A673 (cell line): ENCODE results near the gene FAM114A1. TPM values are rescaled to one million over a fixed set of nuclear protein-coding genes. Genes with fewer than 3 reads are reported as not detected.

Experiments used
- BruUV-seq: library from RNA; stranded (reverse); fragments of 400-500 nt; replicated peaks from 2 replicates; lab custom pipeline; 2021; lab: Mats Ljungman, UMichigan
- CTCF ChIA-PET: fragments of 300-600 bp; sonication (Branson Sonifier 250); formaldehyde crosslinking; loops from one replicate; lab custom pipeline; 2022; ENCODE audit warnings: antibody characterized with exemption; lab: Charles Lee
- POLR2A ChIA-PET: fragments of 300-600 bp; sonication (Branson Sonifier 250); formaldehyde crosslinking; loops from one replicate; lab custom pipeline; 2022; ENCODE audit warnings: antibody characterized with exemption; ENCODE audit not compliant: low non-redundant PET; lab: Charles Lee
- DNase-seq: peaks from one replicate; pipeline ENCODE4 v3.0.0-alpha.2; 2015; ENCODE audit warnings: low spot score
- H3K27ac ChIP-seq: fragments of 200-600 bp; sonication (generic); 2 replicates; pipeline ENCODE4 v1.5.1; 2016; ENCODE audit warnings: mixed run types, low read depth, mild to moderate bottlenecking, mixed read lengths, antibody characterized with exemption, low read length; ENCODE audit not compliant: poor library complexity, severe bottlenecking
- H3K27me3 ChIP-seq: fragments of 200-600 bp; sonication (generic); replicated peaks from 2 replicates; pipeline ENCODE4 v1.6.1; 2017; ENCODE audit warnings: mixed run types, low read depth, mild to moderate bottlenecking, mixed read lengths, antibody characterized with exemption, low read length; ENCODE audit not compliant: insufficient read depth, poor library complexity
- H3K36me3 ChIP-seq: fragments of 200-600 bp; sonication (generic); 2 replicates; pipeline ENCODE4 v1.6.1; 2016; ENCODE audit warnings: mixed run types, mild to moderate bottlenecking, mixed read lengths, antibody characterized with exemption, low read length; ENCODE audit not compliant: insufficient read depth, poor library complexity, severe bottlenecking
- H3K4me1 ChIP-seq: fragments of 200-600 bp; sonication (generic); 2 replicates; pipeline ENCODE4 v1.6.1; 2017; ENCODE audit warnings: mixed run types, mild to moderate bottlenecking, mixed read lengths, antibody characterized with exemption, low read length; ENCODE audit not compliant: insufficient read depth, poor library complexity, severe bottlenecking
- H3K4me3 ChIP-seq: fragments of 200-600 bp; sonication (generic); 2 replicates; pipeline ENCODE4 v1.5.1; 2016; ENCODE audit warnings: low read depth, mixed run types, mild to moderate bottlenecking, mixed read lengths, low read length; ENCODE audit not compliant: poor library complexity, severe bottlenecking
- H3K9me3 ChIP-seq: fragments of 200-600 bp; sonication (generic); 2 replicates; pipeline ENCODE4 v1.6.1; 2016; ENCODE audit warnings: mixed run types, low read depth, mild to moderate bottlenecking, mixed read lengths, antibody characterized with exemption, low read length; ENCODE audit not compliant: poor library complexity, severe bottlenecking
- EZH2 ChIP-seq: fragments of 200-600 bp; sonication (generic); IDR thresholded peaks from 2 replicates; pipeline ENCODE4 v1.6.1; 2017; ENCODE audit warnings: borderline replicate concordance, low read depth, mild to moderate bottlenecking, mixed read lengths, antibody characterized with exemption, low read length; ENCODE audit not compliant: poor library complexity, severe bottlenecking
- intact Hi-C: fragments of 100-400 bp; cut with micrococcal nuclease; formaldehyde crosslinking; loops from one replicate; pipeline ENCODE4 v1.10.0; 2022; ENCODE audit not compliant: unreplicated experiment
- total RNA-seq: library from RNA; stranded (reverse); gene quantifications from 2 replicates; pipeline ENCODE4 v1.2.3, GENCODE V29; 2021
- TF ChIP-seq, protein P1 (sequence below): fragments of 300-800, 200-600 bp; sonication (generic); conservative IDR thresholded peaks from 2 replicates; pipeline ENCODE4 v1.5.1; 2017; ENCODE audit warnings: low read depth, mild to moderate bottlenecking, antibody characterized with exemption, low read length, moderate library complexity, mixed read lengths

The FAM114A1 gene
- total RNA-seq, 1 experiment from 2014 or later, result 4.2 TPM

DNA sequence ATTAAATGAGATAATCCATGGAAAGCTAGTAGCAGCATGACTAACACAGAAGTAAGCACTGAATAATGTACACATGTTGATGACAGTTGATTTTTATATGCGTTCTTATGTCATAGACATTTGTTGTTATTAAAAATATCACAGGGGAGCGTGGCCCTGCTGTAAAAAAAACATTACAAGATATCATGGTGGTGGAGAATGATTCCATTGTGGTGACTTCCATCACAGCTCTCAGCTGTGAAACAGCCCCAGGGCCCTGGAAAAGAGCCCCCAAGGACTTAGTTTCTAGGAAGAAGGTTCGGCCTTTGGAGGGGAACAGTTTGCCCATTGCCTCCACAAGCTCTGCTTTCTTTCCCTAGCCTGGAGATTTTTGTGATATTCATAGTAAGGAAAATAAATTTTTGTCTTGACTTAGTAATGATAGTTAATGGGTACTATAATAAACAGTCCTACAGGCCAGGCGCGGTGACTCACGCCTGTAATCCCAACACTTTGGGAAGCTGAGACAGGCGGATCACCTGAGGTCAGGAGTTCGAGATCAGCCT is 49.9 kb downstream of the FAM114A1 start:
- Histone ChIP-seq H3K9me3 (no peaks in the 10 kb centered on the region), H3K27me3 (no peaks in the 10 kb centered on the region), H3K36me3 (no peaks in the 10 kb centered on the region), H3K27ac (no peak overlapping the region), H3K4me1 (no peaks in the 10 kb centered on the region), H3K4me3 (no peak overlapping the region)
- ChIA-PET POLR2A (no interaction called here), CTCF (no interaction called here)
- intact Hi-C loops, result no loop called here
- no peak for DNase-seq
- TF ChIP-seq, protein P1, sequence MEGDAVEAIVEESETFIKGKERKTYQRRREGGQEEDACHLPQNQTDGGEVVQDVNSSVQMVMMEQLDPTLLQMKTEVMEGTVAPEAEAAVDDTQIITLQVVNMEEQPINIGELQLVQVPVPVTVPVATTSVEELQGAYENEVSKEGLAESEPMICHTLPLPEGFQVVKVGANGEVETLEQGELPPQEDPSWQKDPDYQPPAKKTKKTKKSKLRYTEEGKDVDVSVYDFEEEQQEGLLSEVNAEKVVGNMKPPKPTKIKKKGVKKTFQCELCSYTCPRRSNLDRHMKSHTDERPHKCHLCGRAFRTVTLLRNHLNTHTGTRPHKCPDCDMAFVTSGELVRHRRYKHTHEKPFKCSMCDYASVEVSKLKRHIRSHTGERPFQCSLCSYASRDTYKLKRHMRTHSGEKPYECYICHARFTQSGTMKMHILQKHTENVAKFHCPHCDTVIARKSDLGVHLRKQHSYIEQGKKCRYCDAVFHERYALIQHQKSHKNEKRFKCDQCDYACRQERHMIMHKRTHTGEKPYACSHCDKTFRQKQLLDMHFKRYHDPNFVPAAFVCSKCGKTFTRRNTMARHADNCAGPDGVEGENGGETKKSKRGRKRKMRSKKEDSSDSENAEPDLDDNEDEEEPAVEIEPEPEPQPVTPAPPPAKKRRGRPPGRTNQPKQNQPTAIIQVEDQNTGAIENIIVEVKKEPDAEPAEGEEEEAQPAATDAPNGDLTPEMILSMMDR, result no peak
- no peak for TF ChIP-seq EZH2
- BruUV-seq, result no TSS peak

GRCh38 chr4:38919494-38919893 is 51.9 kb downstream of the FAM114A1 start:
- no peaks in the 10 kb centered on the region for H3K9me3 ChIP-seq
- POLR2A ChIA-PET, result no interaction called here
- H3K36me3 ChIP-seq, result no peaks in the 10 kb centered on the region
- H3K4me3 ChIP-seq, result no peak overlapping the region
- H3K27me3 ChIP-seq, result no peaks in the 10 kb centered on the region
- BruUV-seq, result no TSS peak
- DNase-seq, result no peak
- intact Hi-C loops, result no loop called here
- CTCF ChIA-PET, result no interaction called here
- no peaks in the 10 kb centered on the region for H3K4me1 ChIP-seq
- TF ChIP-seq, protein P1, result no peak
- no peak for TF ChIP-seq EZH2
- H3K27ac ChIP-seq, result no peak overlapping the region

GRCh38 chr4:38920186-38920585 is 52.6 kb downstream of the FAM114A1 start:
- intact Hi-C loops, result no loop called here
- no peak for DNase-seq
- peaks cover 7% of the 10 kb centered on the region for H3K4me1 ChIP-seq
- ChIA-PET CTCF (no interaction called here), POLR2A (no interaction called here)
- H3K27ac ChIP-seq, result no peak overlapping the region
- BruUV-seq, result no TSS peak
- TF ChIP-seq, protein P1, result no peak
- no peak for TF ChIP-seq EZH2
- no peaks in the 10 kb centered on the region for H3K9me3 ChIP-seq
- H3K4me3 ChIP-seq, result no peak overlapping the region
- H3K27me3 ChIP-seq, result no peaks in the 10 kb centered on the region
- H3K36me3 ChIP-seq, result no peaks in the 10 kb centered on the region
